Esophagus muscularis mucosa (tissue), 3 donors: ENCODE results near the gene CDC20B.
"Not testable (repeated sequence)": the region's sequence is repeated elsewhere in the genome, so short reads cannot be mapped to it uniquely, and the experiment has no call there.

Experiments used
- EP300 ChIP-seq: sonication (generic); formaldehyde crosslinking; IDR thresholded peaks from one replicate; pipeline ENCODE4 v1.6.1; 2017; ENCODE audit warnings: antibody characterized with exemption
- TF ChIP-seq, protein P1 (sequence below), 3 experiments: fragments of 200-600 bp in 2 of 3; fragments of 450-650 bp in 1 of 3; sonication (generic) in 2 of 3; IDR thresholded peaks; one replicate each; pipeline ENCODE4 v1.5.1; 2017 to 2019; ENCODE audit warnings: antibody characterized with exemption in 3 of 3, mild to moderate bottlenecking in 2 of 3, moderate library complexity in 1 of 3

DNA sequence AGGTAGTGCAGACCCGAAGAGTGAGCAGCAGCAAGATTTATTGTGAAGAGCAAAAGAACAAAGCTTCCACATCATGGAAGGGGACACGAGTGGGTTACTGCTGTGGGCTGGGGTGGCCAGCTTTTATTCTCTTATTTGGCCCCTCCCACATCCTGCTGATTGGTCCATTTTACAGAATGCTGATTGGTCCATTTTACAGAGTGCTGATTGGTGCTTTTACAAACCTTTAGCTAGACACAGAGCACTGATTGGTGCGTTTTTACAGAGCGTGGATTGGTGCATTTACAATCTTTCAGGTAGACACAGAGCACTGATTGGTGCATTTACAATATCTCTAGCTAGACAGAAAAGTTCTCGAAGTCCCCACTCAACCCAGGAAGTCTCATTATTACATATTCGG is 82.0 kb downstream of the CDC20B start:
- TF ChIP-seq, protein P1, sequence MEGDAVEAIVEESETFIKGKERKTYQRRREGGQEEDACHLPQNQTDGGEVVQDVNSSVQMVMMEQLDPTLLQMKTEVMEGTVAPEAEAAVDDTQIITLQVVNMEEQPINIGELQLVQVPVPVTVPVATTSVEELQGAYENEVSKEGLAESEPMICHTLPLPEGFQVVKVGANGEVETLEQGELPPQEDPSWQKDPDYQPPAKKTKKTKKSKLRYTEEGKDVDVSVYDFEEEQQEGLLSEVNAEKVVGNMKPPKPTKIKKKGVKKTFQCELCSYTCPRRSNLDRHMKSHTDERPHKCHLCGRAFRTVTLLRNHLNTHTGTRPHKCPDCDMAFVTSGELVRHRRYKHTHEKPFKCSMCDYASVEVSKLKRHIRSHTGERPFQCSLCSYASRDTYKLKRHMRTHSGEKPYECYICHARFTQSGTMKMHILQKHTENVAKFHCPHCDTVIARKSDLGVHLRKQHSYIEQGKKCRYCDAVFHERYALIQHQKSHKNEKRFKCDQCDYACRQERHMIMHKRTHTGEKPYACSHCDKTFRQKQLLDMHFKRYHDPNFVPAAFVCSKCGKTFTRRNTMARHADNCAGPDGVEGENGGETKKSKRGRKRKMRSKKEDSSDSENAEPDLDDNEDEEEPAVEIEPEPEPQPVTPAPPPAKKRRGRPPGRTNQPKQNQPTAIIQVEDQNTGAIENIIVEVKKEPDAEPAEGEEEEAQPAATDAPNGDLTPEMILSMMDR (IDR thresholded peaks at IDR 0.05), result not testable (repeated sequence)
- TF ChIP-seq EP300, result not testable (repeated sequence)
